ENCODE results near the gene SMOC2. TPM values are rescaled to one million over a fixed set of nuclear protein-coding genes. Genes with fewer than 3 reads are reported as not detected.

SMOC2 gene
- total RNA-seq, 1 experiment from 2014 or later: 0.42 TPM

DNA sequence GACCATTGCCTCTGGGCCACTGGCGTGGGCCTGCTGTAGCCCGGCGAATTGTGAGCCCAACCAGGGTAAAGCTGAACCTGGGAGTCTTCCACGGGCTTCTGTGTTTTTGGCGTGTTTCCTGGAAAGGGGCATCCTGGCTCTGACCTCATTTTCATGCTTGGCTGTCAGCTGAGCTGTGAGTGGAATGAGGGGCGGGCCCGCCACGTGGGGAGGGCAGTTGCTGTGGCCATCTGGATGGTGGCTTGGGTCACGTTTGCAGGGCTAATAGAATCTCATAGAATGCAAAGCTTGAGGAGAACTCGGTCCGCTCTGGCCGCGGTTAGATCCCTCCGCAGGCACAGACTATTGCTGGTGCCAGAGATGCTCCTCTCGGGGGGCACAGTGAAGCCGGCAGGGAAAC is 263.0 kb downstream of the SMOC2 start:
- H3K27ac ChIP-seq (ENCODE audit: low read depth, low read length): no peak overlapping the region
- ChIA-PET POLR2A (no interaction called here), CTCF (interaction anchor here (1.4 kb wide), 1 partner anchor 10 kb away, joined by 3 read pairs; no protein-coding TSS in a partner anchor), RAD21 (ENCODE audit: low non-redundant PET in 1 of 2, low total read pairs in 2 of 2, uncharacterized antibody in 2 of 2, unreplicated experiment in 2 of 2) (no interaction called here)
- no peaks in the 10 kb centered on the region for H4K20me1 ChIP-seq (ENCODE audit: insufficient read depth)
- no peak overlapping the region for H3K4me3 ChIP-seq (replicated peaks in 1 of 2; ENCODE audit: low read depth in 1 of 2, low read length in 2 of 2)
- no peak overlapping the region for H2AFZ ChIP-seq (ENCODE audit: low read depth, low read length, poor library complexity, severe bottlenecking)
- no peaks in the 10 kb centered on the region for H3K36me3 ChIP-seq (ENCODE audit: control insufficient read depth in 1 of 2, insufficient read depth in 2 of 2, low read length in 2 of 2)
- H3K4me1 ChIP-seq (ENCODE audit: control insufficient read depth in 1 of 2, insufficient read depth in 2 of 2, low read length in 2 of 2): no peaks in the 10 kb centered on the region
- BruUV-seq (replicated peaks): no TSS peak
- DNase-seq (ENCODE audit: low read depth, low spot score): no peak
- no peaks in the 10 kb centered on the region for H3K79me2 ChIP-seq (ENCODE audit: insufficient read depth, low read length)
- intact Hi-C loops (cut with micrococcal nuclease): no loop called here
- no peaks in the 10 kb centered on the region for H3K9me2 ChIP-seq (ENCODE audit: insufficient read depth)
- TF ChIP-seq JUND (IDR thresholded peaks at IDR 0.05) (no peak), ZNF274 (IDR thresholded peaks at IDR 0.05; ENCODE audit: low read depth, low read length) (no peak), RAD21 (IDR thresholded peaks at IDR 0.05; ENCODE audit: low read depth) (no peak), MAX (IDR thresholded peaks at IDR 0.05) (no peak), YY1 (IDR thresholded peaks at IDR 0.05; ENCODE audit: extremely low read depth, insufficient replicate concordance, low read depth, low read length) (no peak), EGR1 (IDR thresholded peaks at IDR 0.05; ENCODE audit: low read depth) (no peak), POLR2AphosphoS5 (IDR thresholded peaks at IDR 0.05; ENCODE audit: low read depth, low read length) (no peak)
- no peak overlapping the region for H3K9ac ChIP-seq (ENCODE audit: low read length)
- H3K9me3 ChIP-seq (ENCODE audit: control insufficient read depth in 1 of 2, insufficient read depth in 1 of 2, low read depth in 1 of 2, low read length in 2 of 2): no peaks in the 10 kb centered on the region
- no peaks in the 10 kb centered on the region for H3K27me3 ChIP-seq (ENCODE audit: insufficient read depth, low read length)
- no peak for ATAC-seq
- H3K4me2 ChIP-seq (ENCODE audit: low read length): no peak overlapping the region

DNA sequence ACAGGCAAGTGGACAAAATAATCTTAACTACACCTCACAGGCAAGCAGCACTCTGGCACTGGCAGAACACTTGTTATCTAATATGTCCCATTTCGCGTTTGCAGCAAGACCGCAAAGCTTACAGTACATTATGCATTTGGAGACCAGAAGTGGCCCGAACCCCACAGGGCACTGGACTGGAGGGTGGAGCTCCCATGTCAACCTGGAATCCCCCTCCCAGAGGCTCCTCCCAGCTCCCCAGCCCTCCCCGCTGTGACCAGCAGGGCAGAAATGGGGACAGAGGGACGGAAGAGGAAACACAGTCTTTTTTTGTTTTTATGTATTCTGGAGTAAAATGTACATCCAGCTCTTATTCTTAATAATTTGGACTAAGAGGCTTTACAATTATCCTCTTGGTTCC is 263.7 kb downstream of the SMOC2 start:
- H3K79me2 ChIP-seq (ENCODE audit: insufficient read depth, low read length): no peaks in the 10 kb centered on the region
- H2AFZ ChIP-seq (ENCODE audit: low read depth, low read length, poor library complexity, severe bottlenecking): no peak overlapping the region
- no peak overlapping the region for H3K27ac ChIP-seq (ENCODE audit: low read depth, low read length)
- no peaks in the 10 kb centered on the region for H3K4me1 ChIP-seq (ENCODE audit: control insufficient read depth in 1 of 2, insufficient read depth in 2 of 2, low read length in 2 of 2)
- H3K36me3 ChIP-seq (ENCODE audit: control insufficient read depth in 1 of 2, insufficient read depth in 2 of 2, low read length in 2 of 2): no peaks in the 10 kb centered on the region
- DNase-seq (ENCODE audit: low read depth, low spot score) (no peak), ATAC-seq (no peak)
- no peaks in the 10 kb centered on the region for H3K9me3 ChIP-seq (ENCODE audit: control insufficient read depth in 1 of 2, insufficient read depth in 1 of 2, low read depth in 1 of 2, low read length in 2 of 2)
- no peak overlapping the region for H3K4me2 ChIP-seq (ENCODE audit: low read length)
- H3K9ac ChIP-seq (ENCODE audit: low read length): no peak overlapping the region
- H3K4me3 ChIP-seq (replicated peaks in 1 of 2; ENCODE audit: low read depth in 1 of 2, low read length in 2 of 2): no peak overlapping the region
- H4K20me1 ChIP-seq (ENCODE audit: insufficient read depth): no peaks in the 10 kb centered on the region
- intact Hi-C loops (cut with micrococcal nuclease): no loop called here
- no TSS peak for BruUV-seq (replicated peaks)
- no peaks in the 10 kb centered on the region for H3K9me2 ChIP-seq (ENCODE audit: insufficient read depth)
- CTCF ChIA-PET: interaction anchor here (1.4 kb wide), 1 partner anchor 9 kb away, joined by 3 read pairs; no protein-coding TSS in a partner anchor
- no peaks in the 10 kb centered on the region for H3K27me3 ChIP-seq (ENCODE audit: insufficient read depth, low read length)
- POLR2A ChIA-PET: no interaction called here
- RAD21 ChIA-PET (ENCODE audit: low non-redundant PET in 1 of 2, low total read pairs in 2 of 2, uncharacterized antibody in 2 of 2, unreplicated experiment in 2 of 2): no interaction called here
- TF ChIP-seq TCF7L2 (IDR thresholded peaks at IDR 0.05; ENCODE audit: borderline replicate concordance, extremely low read depth, insufficient read depth, insufficient read length): no peak
- TF ChIP-seq ZNF274 (IDR thresholded peaks at IDR 0.05; ENCODE audit: low read depth, low read length): no peak
- no peak for TF ChIP-seq SIN3A (IDR thresholded peaks at IDR 0.05; ENCODE audit: low read depth)
- TF ChIP-seq POLR2AphosphoS5 (IDR thresholded peaks at IDR 0.05; ENCODE audit: low read depth, low read length): no peak
- no peak for TF ChIP-seq YY1 (IDR thresholded peaks at IDR 0.05; ENCODE audit: extremely low read depth, insufficient replicate concordance, low read depth, low read length)
- TF ChIP-seq EZH2phosphoT487 (IDR thresholded peaks at IDR 0.05; ENCODE audit: borderline replicate concordance): no peak
- TF ChIP-seq POLR2A (IDR thresholded peaks at IDR 0.05; ENCODE audit: borderline replicate concordance, extremely low read depth, insufficient read depth, insufficient read length): no peak
- TF ChIP-seq JUND (IDR thresholded peaks at IDR 0.05): no peak
- TF ChIP-seq, protein P1, sequence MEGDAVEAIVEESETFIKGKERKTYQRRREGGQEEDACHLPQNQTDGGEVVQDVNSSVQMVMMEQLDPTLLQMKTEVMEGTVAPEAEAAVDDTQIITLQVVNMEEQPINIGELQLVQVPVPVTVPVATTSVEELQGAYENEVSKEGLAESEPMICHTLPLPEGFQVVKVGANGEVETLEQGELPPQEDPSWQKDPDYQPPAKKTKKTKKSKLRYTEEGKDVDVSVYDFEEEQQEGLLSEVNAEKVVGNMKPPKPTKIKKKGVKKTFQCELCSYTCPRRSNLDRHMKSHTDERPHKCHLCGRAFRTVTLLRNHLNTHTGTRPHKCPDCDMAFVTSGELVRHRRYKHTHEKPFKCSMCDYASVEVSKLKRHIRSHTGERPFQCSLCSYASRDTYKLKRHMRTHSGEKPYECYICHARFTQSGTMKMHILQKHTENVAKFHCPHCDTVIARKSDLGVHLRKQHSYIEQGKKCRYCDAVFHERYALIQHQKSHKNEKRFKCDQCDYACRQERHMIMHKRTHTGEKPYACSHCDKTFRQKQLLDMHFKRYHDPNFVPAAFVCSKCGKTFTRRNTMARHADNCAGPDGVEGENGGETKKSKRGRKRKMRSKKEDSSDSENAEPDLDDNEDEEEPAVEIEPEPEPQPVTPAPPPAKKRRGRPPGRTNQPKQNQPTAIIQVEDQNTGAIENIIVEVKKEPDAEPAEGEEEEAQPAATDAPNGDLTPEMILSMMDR (IDR thresholded peaks at IDR 0.05 in 2 of 3, conservative IDR thresholded peaks at IDR 0.05 in 1 of 3; ENCODE audit: borderline replicate concordance in 1 of 3, insufficient read depth in 1 of 3, low read depth in 2 of 3, low read length in 2 of 3): no peak
- TF ChIP-seq, protein P2, sequence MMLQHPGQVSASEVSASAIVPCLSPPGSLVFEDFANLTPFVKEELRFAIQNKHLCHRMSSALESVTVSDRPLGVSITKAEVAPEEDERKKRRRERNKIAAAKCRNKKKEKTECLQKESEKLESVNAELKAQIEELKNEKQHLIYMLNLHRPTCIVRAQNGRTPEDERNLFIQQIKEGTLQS (IDR thresholded peaks at IDR 0.05): no peak
- no peak for TF ChIP-seq CEBPB (IDR thresholded peaks at IDR 0.05; ENCODE audit: low read depth)
- no peak for TF ChIP-seq MAX (IDR thresholded peaks at IDR 0.05)
- TF ChIP-seq EGR1 (IDR thresholded peaks at IDR 0.05; ENCODE audit: low read depth): no peak
- TF ChIP-seq, protein P3, sequence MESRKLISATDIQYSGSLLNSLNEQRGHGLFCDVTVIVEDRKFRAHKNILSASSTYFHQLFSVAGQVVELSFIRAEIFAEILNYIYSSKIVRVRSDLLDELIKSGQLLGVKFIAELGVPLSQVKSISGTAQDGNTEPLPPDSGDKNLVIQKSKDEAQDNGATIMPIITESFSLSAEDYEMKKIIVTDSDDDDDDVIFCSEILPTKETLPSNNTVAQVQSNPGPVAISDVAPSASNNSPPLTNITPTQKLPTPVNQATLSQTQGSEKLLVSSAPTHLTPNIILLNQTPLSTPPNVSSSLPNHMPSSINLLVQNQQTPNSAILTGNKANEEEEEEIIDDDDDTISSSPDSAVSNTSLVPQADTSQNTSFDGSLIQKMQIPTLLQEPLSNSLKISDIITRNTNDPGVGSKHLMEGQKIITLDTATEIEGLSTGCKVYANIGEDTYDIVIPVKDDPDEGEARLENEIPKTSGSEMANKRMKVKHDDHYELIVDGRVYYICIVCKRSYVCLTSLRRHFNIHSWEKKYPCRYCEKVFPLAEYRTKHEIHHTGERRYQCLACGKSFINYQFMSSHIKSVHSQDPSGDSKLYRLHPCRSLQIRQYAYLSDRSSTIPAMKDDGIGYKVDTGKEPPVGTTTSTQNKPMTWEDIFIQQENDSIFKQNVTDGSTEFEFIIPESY (IDR thresholded peaks at IDR 0.05; ENCODE audit: extremely low read depth, insufficient replicate concordance, low read length): no peak
- TF ChIP-seq RAD21 (IDR thresholded peaks at IDR 0.05; ENCODE audit: low read depth): no peak
